ENCODE data around the gene TIMM23. TPM values are rescaled to one million over a fixed set of nuclear protein-coding genes. Genes with fewer than 3 reads are reported as not detected.
"Not testable (repeated sequence)": the region's sequence is repeated elsewhere in the genome, so short reads cannot be mapped to it uniquely, and the experiment has no call there.

TIMM23 gene
- polyA plus RNA-seq: 52.0 TPM
- long read RNA-seq, donor 1, transcript TIMM23-201 (7 exons, 1,222 nt): major isoform, 10 of 39 reads
- long read RNA-seq, donor 1, partial matches to known transcripts: 21 of 39 reads
- long read RNA-seq, donor 1, other reads (novel, unspliced or antisense): 8 of 39 reads
- long read RNA-seq, donor 2, transcript TIMM23-201 (7 exons, 1,222 nt): major isoform, 39 of 39 reads
- long read RNA-seq, donor 2, partial matches to known transcripts: 0 of 39 reads
- long read RNA-seq, donor 2, other reads (novel, unspliced or antisense): 0 of 39 reads
- long read RNA-seq, donor 3: 0 reads
- long read RNA-seq, donor 4, partial matches to known transcripts: 0 of 1 reads
- long read RNA-seq, donor 4, other reads (novel, unspliced or antisense): 0 of 1 reads
- long read RNA-seq, donor 5, transcript TIMM23-201 (7 exons, 1,222 nt): major isoform, 14 of 63 reads
- long read RNA-seq, donor 5, partial matches to known transcripts: 20 of 63 reads
- long read RNA-seq, donor 5, other reads (novel, unspliced or antisense): 29 of 63 reads
- long read RNA-seq, donor 6, transcript TIMM23-201 (7 exons, 1,222 nt): major isoform, 34 of 34 reads
- long read RNA-seq, donor 6, partial matches to known transcripts: 0 of 34 reads
- long read RNA-seq, donor 6, other reads (novel, unspliced or antisense): 0 of 34 reads
- long read RNA-seq, donor 7, transcript TIMM23-201 (7 exons, 1,222 nt): major isoform, 12 of 73 reads
- long read RNA-seq, donor 7, partial matches to known transcripts: 22 of 73 reads
- long read RNA-seq, donor 7, other reads (novel, unspliced or antisense): 39 of 73 reads
- long read RNA-seq, donor 8, transcript TIMM23-201 (7 exons, 1,222 nt): major isoform, 28 of 38 reads
- long read RNA-seq, donor 8, partial matches to known transcripts: 10 of 38 reads
- long read RNA-seq, donor 8, other reads (novel, unspliced or antisense): 0 of 38 reads
- long read RNA-seq, donor 9, transcript TIMM23-201 (7 exons, 1,222 nt): major isoform, 33 of 33 reads
- long read RNA-seq, donor 9, partial matches to known transcripts: 0 of 33 reads
- long read RNA-seq, donor 9, other reads (novel, unspliced or antisense): 0 of 33 reads
- long read RNA-seq, donor 10, transcript TIMM23-201 (7 exons, 1,222 nt): major isoform, 24 of 441 reads
- long read RNA-seq, donor 10, partial matches to known transcripts: 417 of 441 reads
- long read RNA-seq, donor 10, other reads (novel, unspliced or antisense): 0 of 441 reads
- long read RNA-seq, donor 11, transcript TIMM23-201 (7 exons, 1,222 nt): major isoform, 15 of 15 reads
- long read RNA-seq, donor 11, partial matches to known transcripts: 0 of 15 reads
- long read RNA-seq, donor 11, other reads (novel, unspliced or antisense): 0 of 15 reads

GRCh38 chr10:45972106-45972812 lies at the start of gene TIMM23:
Gene TIMM23, plus strand, starts transcription at chr10:45972489. Its CDS starts 136 bp downstream, at chr10:45972625.
- H3K27me3 ChIP-seq (ENCODE audit: control insufficient read depth, insufficient read depth, low read length); H3K4me1 ChIP-seq (ENCODE audit: control insufficient read depth, insufficient read depth, low read length); H3K36me3 ChIP-seq (ENCODE audit: control insufficient read depth, insufficient read depth, low read length); H3K9me3 ChIP-seq (ENCODE audit: control insufficient read depth, low read depth, low read length): not testable (repeated sequence)
- H3K27ac ChIP-seq (ENCODE audit: low read length): peak within 1 kb of the TSS; percentile 53
- peak within 1 kb of the TSS; percentile 64 for H3K4me3 ChIP-seq (ENCODE audit: low read length)
- DNase-seq: peak; percentile 76 to 85
- WGBS (ENCODE audit: insufficient coverage, low lambda C conversion rate): no CpG with 5 or more reads among the region's 60 CpGs

GRCh38 chr10:45926790-45927189 lies 45.5 kb upstream of the TIMM23 start:
- H3K4me1 ChIP-seq (ENCODE audit: control insufficient read depth, insufficient read depth, low read length); H3K27me3 ChIP-seq (ENCODE audit: control insufficient read depth, insufficient read depth, low read length); H3K36me3 ChIP-seq (ENCODE audit: control insufficient read depth, insufficient read depth, low read length); H3K9me3 ChIP-seq (ENCODE audit: control insufficient read depth, low read depth, low read length); H3K27ac ChIP-seq (ENCODE audit: low read length); H3K4me3 ChIP-seq (ENCODE audit: low read length); DNase-seq: not testable (repeated sequence)
- WGBS (ENCODE audit: insufficient coverage, low lambda C conversion rate): 100% methylated on average over 1 of the region's 1 CpG

- H3K27ac ChIP-seq (ENCODE audit: low read length); H3K27me3 ChIP-seq (ENCODE audit: control insufficient read depth, insufficient read depth, low read length); H3K4me3 ChIP-seq (ENCODE audit: low read length); H3K36me3 ChIP-seq (ENCODE audit: control insufficient read depth, insufficient read depth, low read length); DNase-seq; H3K9me3 ChIP-seq (ENCODE audit: control insufficient read depth, low read depth, low read length); H3K4me1 ChIP-seq (ENCODE audit: control insufficient read depth, insufficient read depth, low read length): not testable (repeated sequence)
- WGBS (ENCODE audit: insufficient coverage, low lambda C conversion rate): no CpG with 5 or more reads among the region's 4 CpGs
Measured at GRCh38 chr10:45931305-45931704, 41.0 kb upstream of the TIMM23 start.

- not testable (repeated sequence) for H3K27ac ChIP-seq (ENCODE audit: low read length)
- WGBS (ENCODE audit: insufficient coverage, low lambda C conversion rate): no CpG with 5 or more reads among the region's 3 CpGs
Measured at GRCh38 chr10:45934788-45935187, 37.5 kb upstream of the TIMM23 start.

GRCh38 chr10:45939176-45939697 lies 33.1 kb upstream of the TIMM23 start:
- WGBS (ENCODE audit: insufficient coverage, low lambda C conversion rate): no CpG with 5 or more reads among the region's 2 CpGs

More at GRCh38 chr10:45934788-45935187, 37.5 kb upstream of the TIMM23 start:
- H3K27me3 ChIP-seq (ENCODE audit: control insufficient read depth, insufficient read depth, low read length); H3K4me3 ChIP-seq (ENCODE audit: low read length); DNase-seq; H3K36me3 ChIP-seq (ENCODE audit: control insufficient read depth, insufficient read depth, low read length); H3K9me3 ChIP-seq (ENCODE audit: control insufficient read depth, low read depth, low read length); H3K4me1 ChIP-seq (ENCODE audit: control insufficient read depth, insufficient read depth, low read length): not testable (repeated sequence)

GRCh38 chr10:45941196-45941595 lies 31.1 kb upstream of the TIMM23 start:
- not testable (repeated sequence) for H3K4me1 ChIP-seq (ENCODE audit: control insufficient read depth, insufficient read depth, low read length); H3K9me3 ChIP-seq (ENCODE audit: control insufficient read depth, low read depth, low read length); H3K36me3 ChIP-seq (ENCODE audit: control insufficient read depth, insufficient read depth, low read length); DNase-seq; H3K27me3 ChIP-seq (ENCODE audit: control insufficient read depth, insufficient read depth, low read length); H3K27ac ChIP-seq (ENCODE audit: low read length); H3K4me3 ChIP-seq (ENCODE audit: low read length)
- no CpG with 5 or more reads among the region's 1 CpG for WGBS (ENCODE audit: insufficient coverage, low lambda C conversion rate)

More at GRCh38 chr10:45939176-45939697, 33.1 kb upstream of the TIMM23 start:
- H3K4me1 ChIP-seq (ENCODE audit: control insufficient read depth, insufficient read depth, low read length); H3K36me3 ChIP-seq (ENCODE audit: control insufficient read depth, insufficient read depth, low read length); H3K4me3 ChIP-seq (ENCODE audit: low read length); H3K9me3 ChIP-seq (ENCODE audit: control insufficient read depth, low read depth, low read length); H3K27ac ChIP-seq (ENCODE audit: low read length); H3K27me3 ChIP-seq (ENCODE audit: control insufficient read depth, insufficient read depth, low read length); DNase-seq: not testable (repeated sequence)

- H3K36me3 ChIP-seq (ENCODE audit: control insufficient read depth, insufficient read depth, low read length); H3K27me3 ChIP-seq (ENCODE audit: control insufficient read depth, insufficient read depth, low read length); H3K27ac ChIP-seq (ENCODE audit: low read length); H3K9me3 ChIP-seq (ENCODE audit: control insufficient read depth, low read depth, low read length); DNase-seq; H3K4me1 ChIP-seq (ENCODE audit: control insufficient read depth, insufficient read depth, low read length); H3K4me3 ChIP-seq (ENCODE audit: low read length): not testable (repeated sequence)
- WGBS (ENCODE audit: insufficient coverage, low lambda C conversion rate): no CpG with 5 or more reads among the region's 4 CpGs
Measured at GRCh38 chr10:45945476-45945875, 26.8 kb upstream of the TIMM23 start.

- not testable (repeated sequence) for H3K9me3 ChIP-seq (ENCODE audit: control insufficient read depth, low read depth, low read length); H3K4me1 ChIP-seq (ENCODE audit: control insufficient read depth, insufficient read depth, low read length); DNase-seq; H3K27ac ChIP-seq (ENCODE audit: low read length); H3K27me3 ChIP-seq (ENCODE audit: control insufficient read depth, insufficient read depth, low read length); H3K36me3 ChIP-seq (ENCODE audit: control insufficient read depth, insufficient read depth, low read length); H3K4me3 ChIP-seq (ENCODE audit: low read length)
- no CpG with 5 or more reads among the region's 1 CpG for WGBS (ENCODE audit: insufficient coverage, low lambda C conversion rate)
Measured at GRCh38 chr10:45947363-45947762, 24.9 kb upstream of the TIMM23 start.

- not testable (repeated sequence) for H3K4me1 ChIP-seq (ENCODE audit: control insufficient read depth, insufficient read depth, low read length); DNase-seq; H3K36me3 ChIP-seq (ENCODE audit: control insufficient read depth, insufficient read depth, low read length); H3K27ac ChIP-seq (ENCODE audit: low read length); H3K9me3 ChIP-seq (ENCODE audit: control insufficient read depth, low read depth, low read length); H3K4me3 ChIP-seq (ENCODE audit: low read length); H3K27me3 ChIP-seq (ENCODE audit: control insufficient read depth, insufficient read depth, low read length)
Measured at GRCh38 chr10:45948801-45949200, 23.5 kb upstream of the TIMM23 start.
